Breast epithelium (tissue), 4 donors: Measurements from ENCODE around the gene SEC14L5. TPM values are rescaled to one million over a fixed set of nuclear protein-coding genes. Genes with fewer than 3 reads are reported as not detected.

Source experiments
- DNase-seq, 2 donors: peaks; one replicate each; pipeline ENCODE4 v3.0.0-alpha.2; 2019; ENCODE audit warnings: low spot score in 2 of 2
- H3K27ac ChIP-seq, 2 donors: fragments of 200-600 bp; sonication (generic) in 1 of 2; one replicate each; pipeline ENCODE4 v1.5.1; 2016 to 2019; ENCODE audit warnings: mild to moderate bottlenecking in 1 of 2
- H3K27me3 ChIP-seq, 2 donors: fragments of 200-600 bp; sonication (generic) in 1 of 2; one replicate each; pipeline versions ENCODE4 v1.5.1 to v1.6.0; 2017 to 2019; ENCODE audit warnings: control low read depth in 1 of 2, mild to moderate bottlenecking in 1 of 2
- H3K36me3 ChIP-seq: fragments of 200-600 bp; one replicate; pipeline ENCODE4 v1.5.1; 2019
- H3K4me1 ChIP-seq, 2 donors: fragments of 200-600 bp; sonication (generic); one replicate each; pipeline ENCODE4 v1.5.1; 2016 to 2019; ENCODE audit warnings: control low read depth in 1 of 2
- H3K4me3 ChIP-seq, 3 donors: fragments of 200-600 bp; sonication (generic); 1 replicate in 2 of 3; 2 replicates in 1 of 3; pipeline ENCODE4 v1.5.1; 2016 to 2019; ENCODE audit warnings: mild to moderate bottlenecking in 3 of 3, moderate library complexity in 2 of 3
- H3K9me3 ChIP-seq, 2 donors: fragments of 200-600 bp; sonication (generic) in 1 of 2; one replicate each; pipeline ENCODE4 v1.5.1; 2016 to 2019; ENCODE audit warnings: control low read depth in 1 of 2
- POLR2A ChIP-seq: fragments of 450-650 bp; IDR thresholded peaks from one replicate; pipeline ENCODE4 v1.6.1; 2016; ENCODE audit warnings: antibody characterized with exemption, mild to moderate bottlenecking, moderate library complexity
- POLR2AphosphoS5 ChIP-seq, 3 donors: sonication (generic); formaldehyde crosslinking; IDR thresholded peaks; one replicate each; pipeline ENCODE4 v1.6.1; 2017; ENCODE audit warnings: antibody characterized with exemption in 3 of 3
- intact Hi-C: fragments of 100-400 bp; cut with DNase I; formaldehyde crosslinking; loops from one replicate; pipeline ENCODE4 v1.15.1; 2023; ENCODE audit warnings: low total_unique reads
- total RNA-seq, 3 donors: library from RNA; depleted of rRNA; stranded (reverse); fragments of >200 nt; gene quantifications; one replicate each; pipeline ENCODE4 v1.1.0, GENCODE V29; 2016
- TF ChIP-seq, protein P1 (sequence below), 3 donors: fragments of 450-650 bp; IDR thresholded peaks; one replicate each; pipeline ENCODE4 v1.5.1; 2016 to 2017; ENCODE audit warnings: antibody characterized with exemption in 3 of 3, mild to moderate bottlenecking in 3 of 3, moderate library complexity in 3 of 3

Gene SEC14L5
- total RNA-seq, 3 donors from 2014 or later = 0.33 to 1.3 (median 0.59) TPM

DNA sequence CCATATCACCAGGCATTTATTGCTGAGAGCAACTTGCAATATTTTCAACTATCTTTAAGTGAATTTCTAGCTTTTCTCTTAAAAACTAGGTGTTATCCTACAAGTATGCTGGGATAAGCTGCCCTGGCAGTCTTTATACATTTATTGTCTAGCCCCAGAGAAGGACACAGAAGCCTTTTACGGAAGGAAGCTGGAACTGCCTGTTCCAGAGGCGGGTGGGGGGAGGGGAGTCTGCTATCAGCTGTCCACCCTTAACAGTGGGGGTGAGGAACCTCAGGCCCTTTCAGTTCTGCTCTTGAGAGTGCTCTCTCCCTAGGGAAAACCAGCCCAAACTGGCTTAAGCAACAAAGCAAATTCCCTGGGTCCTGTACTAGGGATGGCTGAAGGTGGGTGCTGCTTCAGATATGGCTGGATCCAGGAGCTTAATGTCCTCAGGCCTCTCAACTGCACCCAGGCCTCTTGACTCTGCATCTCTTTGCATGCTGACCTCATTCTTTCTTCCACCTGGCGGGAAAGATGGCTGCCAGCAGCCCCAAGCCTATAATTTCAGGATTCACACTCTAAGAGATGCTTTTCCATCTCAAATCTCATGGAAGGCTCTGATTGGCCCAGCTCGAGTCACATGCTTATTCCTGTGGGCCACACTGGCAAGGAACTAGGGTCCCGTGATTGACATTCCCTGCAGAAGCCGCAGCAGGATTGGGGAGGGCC is 59.0 kb downstream of the SEC14L5 start:
- DNase-seq = no peak
- Histone ChIP-seq H3K4me3 (no peak overlapping the region), H3K4me1 (no peaks in the 10 kb centered on the region), H3K27me3 (no peaks in the 10 kb centered on the region), H3K27ac (no peak overlapping the region), H3K36me3 (no peaks in the 10 kb centered on the region), H3K9me3 (no peaks in the 10 kb centered on the region)
- TF ChIP-seq POLR2A (no peak), POLR2AphosphoS5 (IDR thresholded peaks at IDR 0.05) (no peak)
- TF ChIP-seq, protein P1, sequence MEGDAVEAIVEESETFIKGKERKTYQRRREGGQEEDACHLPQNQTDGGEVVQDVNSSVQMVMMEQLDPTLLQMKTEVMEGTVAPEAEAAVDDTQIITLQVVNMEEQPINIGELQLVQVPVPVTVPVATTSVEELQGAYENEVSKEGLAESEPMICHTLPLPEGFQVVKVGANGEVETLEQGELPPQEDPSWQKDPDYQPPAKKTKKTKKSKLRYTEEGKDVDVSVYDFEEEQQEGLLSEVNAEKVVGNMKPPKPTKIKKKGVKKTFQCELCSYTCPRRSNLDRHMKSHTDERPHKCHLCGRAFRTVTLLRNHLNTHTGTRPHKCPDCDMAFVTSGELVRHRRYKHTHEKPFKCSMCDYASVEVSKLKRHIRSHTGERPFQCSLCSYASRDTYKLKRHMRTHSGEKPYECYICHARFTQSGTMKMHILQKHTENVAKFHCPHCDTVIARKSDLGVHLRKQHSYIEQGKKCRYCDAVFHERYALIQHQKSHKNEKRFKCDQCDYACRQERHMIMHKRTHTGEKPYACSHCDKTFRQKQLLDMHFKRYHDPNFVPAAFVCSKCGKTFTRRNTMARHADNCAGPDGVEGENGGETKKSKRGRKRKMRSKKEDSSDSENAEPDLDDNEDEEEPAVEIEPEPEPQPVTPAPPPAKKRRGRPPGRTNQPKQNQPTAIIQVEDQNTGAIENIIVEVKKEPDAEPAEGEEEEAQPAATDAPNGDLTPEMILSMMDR (IDR thresholded peaks at IDR 0.05) = no peak
- intact Hi-C loops = no loop called here

DNA sequence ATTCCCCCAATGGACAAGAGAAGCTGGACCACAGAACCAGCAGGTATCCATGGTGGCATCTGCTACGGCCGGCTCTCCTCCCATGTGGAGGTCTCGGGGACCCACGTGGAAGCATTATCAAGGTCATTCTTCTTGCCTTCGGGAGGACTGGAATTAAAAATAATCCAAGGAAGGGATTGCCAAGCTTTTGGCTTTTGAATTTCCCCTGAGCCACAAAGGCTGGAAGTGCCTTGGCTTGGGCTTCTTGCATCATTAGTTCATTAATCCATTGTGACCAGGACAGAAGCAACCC is 59.5 kb downstream of the SEC14L5 start:
- Histone ChIP-seq H3K4me3 (no peak overlapping the region), H3K27ac (no peak overlapping the region), H3K4me1 (no peaks in the 10 kb centered on the region), H3K27me3 (no peaks in the 10 kb centered on the region), H3K9me3 (no peaks in the 10 kb centered on the region), H3K36me3 (no peaks in the 10 kb centered on the region)
- TF ChIP-seq, protein P1 (IDR thresholded peaks at IDR 0.05) = no peak
- no peak for TF ChIP-seq POLR2AphosphoS5 (IDR thresholded peaks at IDR 0.05)
- TF ChIP-seq POLR2A = no peak
- intact Hi-C loops = no loop called here
- DNase-seq = no peak

DNA sequence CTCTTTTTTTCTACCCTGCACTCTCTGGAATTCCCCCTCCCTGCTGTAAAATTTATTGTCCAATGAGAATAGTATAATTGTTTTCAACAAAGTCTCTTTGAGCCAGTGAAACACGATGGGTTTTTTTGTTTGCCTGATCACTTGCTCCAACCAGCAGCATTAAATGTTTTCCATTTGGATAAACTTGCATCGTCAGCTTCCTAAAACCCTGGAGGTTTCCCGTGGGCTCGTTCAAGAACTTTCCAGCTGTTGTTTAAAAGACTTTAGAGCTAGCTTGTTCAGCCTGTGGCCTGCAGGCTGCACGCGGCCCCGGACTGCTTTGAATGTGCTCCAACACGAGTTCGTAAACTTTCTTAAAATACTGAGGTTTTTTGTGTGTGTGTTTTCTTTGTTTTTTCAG is 60.7 kb downstream of the SEC14L5 start:
- no peaks in the 10 kb centered on the region for H3K27me3 ChIP-seq
- H3K9me3 ChIP-seq = no peaks in the 10 kb centered on the region
- H3K27ac ChIP-seq = no peak overlapping the region
- intact Hi-C loops = no loop called here
- TF ChIP-seq, protein P1 (IDR thresholded peaks at IDR 0.05) = no peak
- no peaks in the 10 kb centered on the region for H3K36me3 ChIP-seq
- H3K4me3 ChIP-seq = no peak overlapping the region
- no peak for DNase-seq
- H3K4me1 ChIP-seq = no peaks in the 10 kb centered on the region

DNA sequence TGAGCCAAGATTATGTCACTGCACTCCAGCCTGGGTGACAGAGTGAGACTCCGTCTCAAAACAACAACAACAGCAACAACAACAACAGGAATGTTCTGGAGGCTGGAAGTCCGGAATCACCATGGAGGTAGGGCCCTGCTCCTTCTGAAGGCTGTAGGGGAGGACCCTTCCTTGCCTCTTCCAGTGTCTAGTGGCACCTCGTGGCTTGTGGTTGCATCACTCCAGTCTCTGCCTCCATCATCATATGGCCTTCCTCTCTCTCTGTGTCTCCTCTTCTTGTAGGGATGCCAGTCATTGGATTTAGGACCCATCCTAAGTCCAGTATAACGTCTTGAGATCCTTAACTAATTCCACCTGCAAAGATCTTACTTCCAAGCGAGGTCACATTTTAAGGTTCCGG is 61.6 kb downstream of the SEC14L5 start:
- intact Hi-C loops = no loop called here
- H3K9me3 ChIP-seq = no peaks in the 10 kb centered on the region
- H3K4me3 ChIP-seq = no peak overlapping the region

DNA sequence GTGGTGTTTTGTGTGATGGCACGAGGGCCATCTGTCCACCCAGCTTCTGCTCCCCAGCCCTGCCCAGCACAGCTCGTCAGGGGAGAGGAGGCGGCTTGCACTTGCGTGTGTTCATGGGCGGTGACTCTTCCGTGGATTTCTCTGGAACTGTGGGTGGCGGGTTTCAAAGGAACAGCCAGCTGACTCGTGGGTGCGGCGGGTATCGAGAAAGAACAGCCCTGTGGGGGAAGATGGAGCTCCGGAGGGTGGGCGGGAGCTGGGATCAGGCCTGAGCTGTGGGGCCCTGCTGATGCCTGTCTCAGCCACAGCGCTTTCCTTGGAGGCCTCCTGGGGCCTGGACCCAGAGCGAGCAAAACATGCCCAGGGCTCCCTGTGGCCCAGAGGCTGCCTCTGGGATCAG is 62.4 kb downstream of the SEC14L5 start:
- TF ChIP-seq, protein P1 (IDR thresholded peaks at IDR 0.05) = no peak
- TF ChIP-seq POLR2A = no peak
- TF ChIP-seq POLR2AphosphoS5 (IDR thresholded peaks at IDR 0.05) = no peak
- no peak for DNase-seq
- Histone ChIP-seq H3K36me3 (no peaks in the 10 kb centered on the region), H3K27me3 (no peaks in the 10 kb centered on the region), H3K27ac (no peak overlapping the region), H3K9me3 (no peaks in the 10 kb centered on the region), H3K4me3 (no peak overlapping the region), H3K4me1 (no peaks in the 10 kb centered on the region)
- intact Hi-C loops = no loop called here

More for the DNA sequence above, 61.6 kb downstream of the SEC14L5 start:
- TF ChIP-seq POLR2A = no peak
- TF ChIP-seq, protein P1 (IDR thresholded peaks at IDR 0.05) = no peak
- TF ChIP-seq POLR2AphosphoS5 (IDR thresholded peaks at IDR 0.05) = no peak
- no peaks in the 10 kb centered on the region for H3K27me3 ChIP-seq
- DNase-seq = no peak
- H3K27ac ChIP-seq = peak overlapping the region in 1 of 2 donors; percentile 7
- no peaks in the 10 kb centered on the region for H3K4me1 ChIP-seq
- no peaks in the 10 kb centered on the region for H3K36me3 ChIP-seq
